Glomerular endothelial cell (primary cell): ENCODE data around the gene CDH23. TPM values are rescaled to one million over a fixed set of nuclear protein-coding genes. Genes with fewer than 3 reads are reported as not detected.

Experiments used
- DNase-seq: peaks from one replicate; pipeline ENCODE4 v3.0.0-alpha.2; 2011; ENCODE audit warnings: low read depth, low spot score; ENCODE audit errors: extremely low read depth
- total RNA-seq: library from RNA; depleted of rRNA; stranded (reverse); fragments of >200 nt; gene quantifications from 2 replicates; pipeline ENCODE4 v1.2.3, GENCODE V29; 2015

CDH23 gene
- total RNA-seq, 1 donor from 2014 or later = not detected

GRCh38 chr10:71777213-71777985, 380.7 kb downstream of the CDH23 start:
- DNase-seq = no peak

GRCh38 chr10:71778071-71778825, 381.5 kb downstream of the CDH23 start:
- DNase-seq = no peak

GRCh38 chr10:71779641-71780040, 382.9 kb downstream of the CDH23 start:
- DNase-seq = no peak

- no peak for DNase-seq
These were observed 383.4 kb downstream of the CDH23 start for GRCh38 chr10:71780156-71780555.

- no peak for DNase-seq
These were observed 384.0 kb downstream of the CDH23 start for GRCh38 chr10:71780719-71781118.

- DNase-seq = no peak
These were observed 385.6 kb downstream of the CDH23 start for GRCh38 chr10:71782221-71782916.

GRCh38 chr10:71782917-71783490, 386.3 kb downstream of the CDH23 start:
- no peak for DNase-seq

GRCh38 chr10:71783917-71784678, 387.4 kb downstream of the CDH23 start:
- no peak for DNase-seq

GRCh38 chr10:71784679-71785272, 388.1 kb downstream of the CDH23 start:
- no peak for DNase-seq

GRCh38 chr10:71788954-71789353, 392.2 kb downstream of the CDH23 start:
- DNase-seq = no peak

- no peak for DNase-seq
These were observed 393.2 kb downstream of the CDH23 start for GRCh38 chr10:71789871-71790270.

- no peak for DNase-seq
These were observed 394.2 kb downstream of the CDH23 start for GRCh38 chr10:71790749-71791440.

- DNase-seq = no peak
These were observed 398.5 kb downstream of the CDH23 start for GRCh38 chr10:71795248-71795647.

- DNase-seq = no peak
These were observed 400.2 kb downstream of the CDH23 start for GRCh38 chr10:71796749-71797405.

GRCh38 chr10:71797533-71798307, 401.0 kb downstream of the CDH23 start:
- no peak for DNase-seq

- DNase-seq = no peak
These were observed 401.5 kb downstream of the CDH23 start for GRCh38 chr10:71798308-71798624.

GRCh38 chr10:71799112-71799511, 402.4 kb downstream of the CDH23 start:
- no peak for DNase-seq
